Right lobe of liver (tissue), 6 donors: Measurements from ENCODE around the gene NSUN4. TPM values are rescaled to one million over a fixed set of nuclear protein-coding genes. Genes with fewer than 3 reads are reported as not detected.

Experiments used
- ATAC-seq, 4 donors: fragments of 200-7000 bp; cut with Tn5 transposase; one replicate each; pipeline ENCODE4 v1.9.1; 2020; ENCODE audit warnings: mild to moderate bottlenecking in 4 of 4, moderate library complexity in 4 of 4
- DNase-seq, 3 donors: peaks; one replicate each; pipeline ENCODE4 v3.0.0-alpha.2; 2020
- H3K27ac ChIP-seq, 3 donors: fragments of 200-600 bp; one replicate each; pipeline ENCODE4 v1.8.0; 2022
- H3K27me3 ChIP-seq, 2 donors: fragments of 200-600 bp; one replicate each; pipeline ENCODE4 v1.8.0; 2022
- H3K36me3 ChIP-seq, 4 donors: fragments of 200-600 bp; sonication (generic) in 1 of 4; one replicate each; pipeline versions ENCODE4 v1.5.1 to v1.8.0; 2017 to 2022; ENCODE audit warnings: control low read depth in 1 of 4
- H3K4me1 ChIP-seq, 4 donors: fragments of 200-600 bp; sonication (generic) in 1 of 4; one replicate each; pipeline versions ENCODE4 v1.5.1 to v1.8.0; 2017 to 2022; ENCODE audit warnings: control low read depth in 1 of 4
- H3K4me3 ChIP-seq, 3 donors: fragments of 200-600 bp; one replicate each; pipeline ENCODE4 v1.8.0; 2022
- H3K9me3 ChIP-seq, 4 donors: fragments of 200-600 bp; sonication (generic) in 1 of 4; one replicate each; pipeline versions ENCODE4 v1.5.1 to v1.8.0; 2017 to 2022; ENCODE audit warnings: control low read depth in 1 of 4
- POLR2A ChIP-seq: fragments of 450-650 bp; IDR thresholded peaks from one replicate; pipeline ENCODE4 v1.6.1; 2017; ENCODE audit warnings: antibody characterized with exemption, mild to moderate bottlenecking
- WGBS: methylation state at CpG from one replicate; pipeline ENCODE4 v1.1.6; 2018; ENCODE audit warnings: low coverage, low lambda C conversion rate; ENCODE audit not compliant: insufficient coverage; ENCODE audit errors: missing lambda C conversion rate; 5-methylcytosine and 5-hydroxymethylcytosine counted together
- intact Hi-C, 2 donors: fragments of 100-400 bp; cut with DNase I; formaldehyde crosslinking; loops; one replicate each; pipeline versions ENCODE4 v1.11.2 to v1.14.1; 2022
- total RNA-seq, 6 experiments: library from RNA; depleted of rRNA in 2 of 6; stranded (reverse); fragments of >200 nt in 2 of 6; fragmentation: NEBNext Ultra II Directional in 3 of 6; extraction: Animal tissue kit (Norgen Biotek cat#: 25700) in 3 of 6; gene quantifications; one replicate each; pipeline versions ENCODE4 v1.1.0 to v1.2.4, GENCODE V29; 2016 to 2023
- TF ChIP-seq, protein P1 (sequence below), 4 donors: fragments of 200-600 bp in 3 of 4; fragments of 450-650 bp in 1 of 4; IDR thresholded peaks; one replicate each; pipeline versions ENCODE4 v1.5.1 to v1.8.0; 2016 to 2022; ENCODE audit warnings: antibody characterized with exemption in 4 of 4, mild to moderate bottlenecking in 2 of 4
- donor health status: DM: no; HTN: yes; CAD: no.
- donor health status: DM: no; HTN: no; CAD: no.
- donor health status: DM: no; HTN: no; CAD: no.
- donor health status: DM: no; HTN: yes; CAD: no.
- donor health status: DM: no; HTN: yes; CAD: no.

NSUN4 gene
- total RNA-seq, 6 experiments from 2014 or later: 8.5 to 13.0 (median 12.2) TPM

- H3K27me3 ChIP-seq: no peaks in the 10 kb centered on the region
- DNase-seq: peak; percentile 70 to 87 (median 86)
- H3K9me3 ChIP-seq: no peaks in the 10 kb centered on the region
- intact Hi-C loops: no loop called here
- 66% methylated on average over 2 of the region's 10 CpGs for WGBS
- peaks cover 0 to 13% (median 3%) of the 10 kb centered on the region in 4 donors for H3K4me1 ChIP-seq
- no peaks in the 10 kb centered on the region for H3K36me3 ChIP-seq
- peak; percentile 86 to 93 (median 93) for ATAC-seq
- H3K4me3 ChIP-seq: no peak overlapping the region
- TF ChIP-seq POLR2A: no peak
- TF ChIP-seq, protein P1, sequence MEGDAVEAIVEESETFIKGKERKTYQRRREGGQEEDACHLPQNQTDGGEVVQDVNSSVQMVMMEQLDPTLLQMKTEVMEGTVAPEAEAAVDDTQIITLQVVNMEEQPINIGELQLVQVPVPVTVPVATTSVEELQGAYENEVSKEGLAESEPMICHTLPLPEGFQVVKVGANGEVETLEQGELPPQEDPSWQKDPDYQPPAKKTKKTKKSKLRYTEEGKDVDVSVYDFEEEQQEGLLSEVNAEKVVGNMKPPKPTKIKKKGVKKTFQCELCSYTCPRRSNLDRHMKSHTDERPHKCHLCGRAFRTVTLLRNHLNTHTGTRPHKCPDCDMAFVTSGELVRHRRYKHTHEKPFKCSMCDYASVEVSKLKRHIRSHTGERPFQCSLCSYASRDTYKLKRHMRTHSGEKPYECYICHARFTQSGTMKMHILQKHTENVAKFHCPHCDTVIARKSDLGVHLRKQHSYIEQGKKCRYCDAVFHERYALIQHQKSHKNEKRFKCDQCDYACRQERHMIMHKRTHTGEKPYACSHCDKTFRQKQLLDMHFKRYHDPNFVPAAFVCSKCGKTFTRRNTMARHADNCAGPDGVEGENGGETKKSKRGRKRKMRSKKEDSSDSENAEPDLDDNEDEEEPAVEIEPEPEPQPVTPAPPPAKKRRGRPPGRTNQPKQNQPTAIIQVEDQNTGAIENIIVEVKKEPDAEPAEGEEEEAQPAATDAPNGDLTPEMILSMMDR (IDR thresholded peaks at IDR 0.05): no peak
- peak overlapping the region in 1 of 3 donors; percentile 18 for H3K27ac ChIP-seq
Measured at GRCh38 chr1:46401964-46402626, 61.5 kb downstream of the NSUN4 start.

- Histone ChIP-seq H3K4me3 (no peak overlapping the region), H3K27me3 (no peaks in the 10 kb centered on the region), H3K9me3 (no peaks in the 10 kb centered on the region), H3K27ac (no peak overlapping the region), H3K4me1 (peaks cover 0 to 13% (median 3%) of the 10 kb centered on the region in 4 donors), H3K36me3 (peaks cover 0 to 7% (median 3%) of the 10 kb centered on the region in 4 donors)
- DNase-seq (no peak), ATAC-seq (no peak)
- WGBS: 92% methylated on average over 2 of the region's 5 CpGs
- TF ChIP-seq, protein P1 (IDR thresholded peaks at IDR 0.05): no peak
- TF ChIP-seq POLR2A: no peak
- intact Hi-C loops: no loop called here
Measured at GRCh38 chr1:46403916-46404315, 63.3 kb downstream of the NSUN4 start.

- H3K4me1 ChIP-seq: peaks cover 0 to 13% (median 3%) of the 10 kb centered on the region in 4 donors
- H3K36me3 ChIP-seq: peaks cover 0 to 13% (median 6%) of the 10 kb centered on the region in 4 donors
- TF ChIP-seq POLR2A: no peak
- TF ChIP-seq, protein P1 (IDR thresholded peaks at IDR 0.05): no peak
- intact Hi-C loops: no loop called here
- no peak overlapping the region for H3K27ac ChIP-seq
- no peak for DNase-seq
- H3K9me3 ChIP-seq: no peaks in the 10 kb centered on the region
- ATAC-seq: no peak
- no peak overlapping the region for H3K4me3 ChIP-seq
- H3K27me3 ChIP-seq: no peaks in the 10 kb centered on the region
- no CpG with 5 or more reads among the region's 7 CpGs for WGBS
Measured at GRCh38 chr1:46404482-46405196, 64.0 kb downstream of the NSUN4 start.

- DNase-seq (no peak), ATAC-seq (no peak)
- peaks cover 0 to 13% (median 6%) of the 10 kb centered on the region in 4 donors for H3K36me3 ChIP-seq
- H3K4me3 ChIP-seq: no peak overlapping the region
- TF ChIP-seq, protein P1 (IDR thresholded peaks at IDR 0.05): no peak
- no peak for TF ChIP-seq POLR2A
- peaks cover 0 to 13% (median 3%) of the 10 kb centered on the region in 4 donors for H3K4me1 ChIP-seq
- WGBS: 67% methylated on average over 2 of the region's 12 CpGs
- intact Hi-C loops: no loop called here
- no peak overlapping the region for H3K27ac ChIP-seq
- no peaks in the 10 kb centered on the region for H3K9me3 ChIP-seq
- no peaks in the 10 kb centered on the region for H3K27me3 ChIP-seq
Measured at GRCh38 chr1:46405197-46405555, 64.6 kb downstream of the NSUN4 start.
